GM12878 (cell line): ENCODE measurements around the gene TBC1D25. TPM values are rescaled to one million over a fixed set of nuclear protein-coding genes. Genes with fewer than 3 reads are reported as not detected.

Experiments
- ATAC-seq: fragments of 200-7000 bp; cut with Tn5 transposase; 3 replicates; pipeline ENCODE4 v1.9.1; 2020; ENCODE audit warnings: mild to moderate bottlenecking, moderate library complexity
- BruUV-seq: library from RNA; stranded (reverse); fragments of 400-500 nt; replicated peaks from 2 replicates; lab custom pipeline; 2021; lab: Mats Ljungman, UMichigan
- CTCF ChIA-PET: fragments of 300-600 bp; sonication (Branson Sonifier 250); formaldehyde crosslinking; extraction: SDS; loops from one replicate; lab custom pipeline; 2021; ENCODE audit warnings: inconsistent platforms; lab: Yijun Ruan, JAX
- POLR2A ChIA-PET: fragments of 350-600 bp; formaldehyde crosslinking; extraction: SDS; loops from one replicate; lab custom pipeline; 2021; ENCODE audit warnings: inconsistent platforms; lab: Charles Lee
- RAD21 ChIA-PET: fragments of 300-600 bp; sonication (Branson Sonifier 250); formaldehyde crosslinking; loops from one replicate; lab custom pipeline; 2023; ENCODE audit warnings: antibody characterized with exemption; ENCODE audit not compliant: unreplicated experiment; lab: Charles Lee
- SMC1A ChIA-PET: fragments of 300-600 bp; sonication (Branson Sonifier 250); formaldehyde crosslinking; loops from one replicate; lab custom pipeline; 2023; ENCODE audit not compliant: unreplicated experiment, uncharacterized antibody; lab: Charles Lee
- DNase-seq: peaks from one replicate; pipeline ENCODE4 v3.0.0-alpha.2; 2011; ENCODE audit warnings: low read depth, low spot score
- FAIRE-seq: peaks from 3 replicates; lab custom pipeline; 2011; peaks lifted over from hg19 to GRCh38; lab: Jason Lieb, UNC
- H2AFZ ChIP-seq: 2 replicates; pipeline ENCODE4 v1.6.0; 2011; ENCODE audit warnings: low read depth, low read length, control low read depth; ENCODE audit not compliant: control insufficient read depth
- H3K27ac ChIP-seq: 2 replicates; pipeline ENCODE4 v1.5.1; 2011; ENCODE audit warnings: control low read depth; ENCODE audit not compliant: control insufficient read depth, insufficient read depth
- H3K27me3 ChIP-seq, 2 experiments: replicated peaks in 1 of 2; 2 replicates each; pipeline versions ENCODE4 v1.6.0 to v1.6.1; 2011; ENCODE audit warnings: low read length in 1 of 2; ENCODE audit not compliant: control insufficient read depth in 2 of 2, insufficient read depth in 2 of 2
- H3K36me3 ChIP-seq, 2 experiments: 2 replicates each; pipeline ENCODE4 v1.5.1; 2011; ENCODE audit warnings: low read length in 1 of 2; ENCODE audit not compliant: control insufficient read depth in 2 of 2, insufficient read depth in 2 of 2
- H3K4me1 ChIP-seq: 2 replicates; pipeline ENCODE4 v1.6.1; 2011; ENCODE audit warnings: mild to moderate bottlenecking, low read length, moderate library complexity, mixed read lengths; ENCODE audit not compliant: control insufficient read depth, insufficient read depth
- H3K4me2 ChIP-seq: 2 replicates; pipeline ENCODE4 v1.6.0; 2011; ENCODE audit warnings: control low read depth; ENCODE audit not compliant: control insufficient read depth, insufficient read depth
- H3K4me3 ChIP-seq: fragments of 200-600 bp; sonication (generic); 2 replicates; pipeline ENCODE4 v1.5.1; 2016
- H3K79me2 ChIP-seq: 2 replicates; pipeline ENCODE4 v1.6.0; 2011; ENCODE audit warnings: low read length; ENCODE audit not compliant: control insufficient read depth, insufficient read depth
- H3K9ac ChIP-seq: 2 replicates; pipeline ENCODE4 v1.8.0; 2011; ENCODE audit warnings: low read length, control low read depth, mixed read lengths; ENCODE audit not compliant: control insufficient read depth, insufficient read depth
- H3K9me3 ChIP-seq: replicated peaks from 3 replicates; pipeline ENCODE4 v1.5.1; 2011; ENCODE audit warnings: mild to moderate bottlenecking, low read length; ENCODE audit not compliant: control insufficient read depth, insufficient read depth
- H4K20me1 ChIP-seq: 2 replicates; pipeline ENCODE4 v1.6.0; 2011; ENCODE audit not compliant: control insufficient read depth, insufficient read depth
- ATF7 ChIP-seq: fragments of 450-650 bp; IDR thresholded peaks from 2 replicates; pipeline ENCODE4 v1.6.1; 2016; ENCODE audit warnings: low read depth, mild to moderate bottlenecking
- CREM ChIP-seq: IDR thresholded peaks from 2 replicates; pipeline ENCODE4 v1.6.1; 2014; ENCODE audit warnings: antibody characterized with exemption, low read depth
- EGR1 ChIP-seq, 2 experiments: IDR thresholded peaks; 1 replicate in 1 of 2; 2 replicates in 1 of 2; pipeline ENCODE4 v1.6.1; 2011 to 2012; ENCODE audit warnings: low read depth in 2 of 2, low read length in 2 of 2, borderline replicate concordance in 1 of 2, mild to moderate bottlenecking in 1 of 2, moderate library complexity in 1 of 2
- ETV6 ChIP-seq, 2 experiments: fragments of 450-650 bp in 1 of 2; IDR thresholded peaks in 1 of 2; conservative IDR thresholded peaks in 1 of 2; 2 replicates each; pipeline ENCODE4 v1.6.1; 2014; ENCODE audit warnings: antibody characterized with exemption in 1 of 2, borderline replicate concordance in 1 of 2, low read depth in 1 of 2, mild to moderate bottlenecking in 1 of 2, moderate library complexity in 1 of 2
- HDGF ChIP-seq: fragments of 450-650 bp; IDR thresholded peaks from 2 replicates; pipeline ENCODE4 v1.6.1; 2016; ENCODE audit warnings: antibody characterized with exemption
- IRF4 ChIP-seq: IDR thresholded peaks from 2 replicates; pipeline ENCODE4 v1.6.1; 2011; ENCODE audit warnings: low read depth, low read length
- NBN ChIP-seq: fragments of 450-650 bp; IDR thresholded peaks from 2 replicates; pipeline ENCODE4 v1.6.1; 2016
- NFYB ChIP-seq: IDR thresholded peaks from 2 replicates; pipeline ENCODE4 v1.6.1; 2011; ENCODE audit warnings: low read depth, mild to moderate bottlenecking, low read length, improper control_type of control experiment, moderate library complexity; ENCODE audit not compliant: insufficient read depth
- NRF1 ChIP-seq: conservative IDR thresholded peaks from 2 replicates; pipeline ENCODE4 v1.6.1; 2011; ENCODE audit warnings: mild to moderate bottlenecking, low read depth, low read length, improper control_type of control experiment
- PRDM15 ChIP-seq: fragments of 450-650 bp; formaldehyde crosslinking; IDR thresholded peaks from 2 replicates; pipeline ENCODE4 v1.4.0; 2020; ENCODE audit warnings: mild to moderate bottlenecking, moderate library complexity
- SMARCA5 ChIP-seq: fragments of 450-650 bp; IDR thresholded peaks from 2 replicates; pipeline ENCODE4 v1.6.1; 2017; ENCODE audit warnings: mild to moderate bottlenecking
- STAT3 ChIP-seq: IDR thresholded peaks from 2 replicates; pipeline ENCODE4 v1.6.1; 2011; ENCODE audit warnings: low read depth, low read length, improper control_type of control experiment
- TARDBP ChIP-seq: IDR thresholded peaks from 2 replicates; pipeline ENCODE4 v1.6.1; 2016; ENCODE audit warnings: borderline replicate concordance
- ZBTB11 ChIP-seq: fragments of 450-650 bp; formaldehyde crosslinking; IDR thresholded peaks from 2 replicates; pipeline ENCODE4 v1.5.0; 2022; ENCODE audit warnings: mild to moderate bottlenecking, missing genetic modification characterization
- ZZZ3 ChIP-seq: IDR thresholded peaks from 2 replicates; pipeline ENCODE4 v1.6.1; 2011; ENCODE audit warnings: low read depth; ENCODE audit not compliant: control insufficient read depth, insufficient read length
- WGBS: methylation state at CpG from one replicate; pipeline ENCODE4 v1.1.6; 2016; ENCODE audit warnings: low lambda C conversion rate; ENCODE audit not compliant: insufficient replicate concordance, insufficient coverage; ENCODE audit errors: missing lambda C conversion rate; 5-methylcytosine and 5-hydroxymethylcytosine counted together
- in situ Hi-C: fragments of 300-500 bp; cut with MboI; formaldehyde crosslinking; loops from 9 replicates; pipeline ENCODE4 v1.14.3; 2018; ENCODE audit warnings: mixed read lengths
- intact Hi-C: fragments of 100-400 bp; cut with micrococcal nuclease; formaldehyde crosslinking; loops from one replicate; pipeline ENCODE4 v1.14.2; 2022; ENCODE audit not compliant: unreplicated experiment
- polyA plus RNA-seq, 11 experiments: library from polyadenylated mRNA; depleted of rRNA in 4 of 11; unstranded in 6 of 11; stranded (reverse) in 5 of 11; fragments of >200 nt; fragmentation: Nextera tagmentation in 4 of 11; fragmentation: Illumina TruSeq in 1 of 11; extraction: Ambion mirVana in 4 of 11; extraction: Trizol in 1 of 11; gene quantifications; 1 replicate in 1 of 11; 2 replicates in 10 of 11; pipeline versions ENCODE4 v1.2.1 to v1.2.3, GENCODE V29; 2011 to 2016; ENCODE audit warnings: inconsistent platforms in 2 of 11, missing spikeins in 2 of 11, low read depth in 1 of 11
- total RNA-seq, 4 experiments: library from RNA; depleted of rRNA in 3 of 4; stranded (reverse); fragments of >200 nt in 3 of 4; fragmentation: Illumina TruSeq in 1 of 4; extraction: Trizol in 1 of 4; gene quantifications; 2 replicates each; pipeline versions ENCODE4 v1.2.1 to v1.2.3, GENCODE V29; 2013 to 2021

The TBC1D25 gene
- total and polyA plus RNA-seq, 10 of the 15 experiments (the other 5 are each of a cell fraction or from before 2014, with no cell fraction given), result 0.79 to 17.3 (median 10.0) TPM

- H3K27ac ChIP-seq, result peak overlapping the region; percentile 91
- CTCF ChIA-PET, result interaction anchor here (3.2 kb wide), 1 partner anchor 100 kb away, joined by 19 read pairs; no protein-coding TSS in a partner anchor
- H3K4me1 ChIP-seq, result peaks cover 12% of the 10 kb centered on the region
- peak overlapping the region; percentile 79 for H2AFZ ChIP-seq
- no peaks in the 10 kb centered on the region for H3K27me3 ChIP-seq
- no peak for FAIRE-seq
- H3K4me2 ChIP-seq, result peak overlapping the region; percentile 90
- RAD21 ChIA-PET, result interaction anchor here (1.4 to 1.6 kb wide), 3 partner anchors 52 to 470 kb away, joined by 3 to 5 read pairs (median 5); partner anchors contain the start of gene EBP
- POLR2A ChIA-PET, result interaction anchor here (0.6 to 1.7 kb wide), 6 partner anchors 23 to 99 kb away, joined by 3 to 10 read pairs (median 4); partner anchors contain the start of genes EBP, TBC1D25 and WDR13
- H3K9me3 ChIP-seq, result no peaks in the 10 kb centered on the region; the same call in 2 of the 3 replicates
- peak; percentile 1 for ATAC-seq
- SMC1A ChIA-PET, result no interaction called here
- WGBS, result 61% methylated on average over 19 of the region's 19 CpGs
- peak overlapping the region; percentile 63 for H3K4me3 ChIP-seq
- in situ Hi-C loops (no loop called here), intact Hi-C loops (loop anchor here (1.0 to 2.0 kb wide), 2 partner anchors 34 to 99 kb away; partner anchors contain the start of gene TBC1D25)
- peak overlapping the region; percentile 94 for H3K9ac ChIP-seq
- peaks cover 24% of the 10 kb centered on the region for H3K79me2 ChIP-seq
- H3K36me3 ChIP-seq, result peaks cover 1 to 15% of the 10 kb centered on the region in 2 experiments
- no peaks in the 10 kb centered on the region for H4K20me1 ChIP-seq
- TSS peak; percentile 96 for BruUV-seq
- no peak for DNase-seq
- TF ChIP-seq HDGF, result 0 out of 2 replicates have a peak, but pooled peaks have one; percentile 35
- TF ChIP-seq CREM, result 0 out of 2 replicates have a peak, but pooled peaks have one; percentile 65
- peak; percentile 51; the same call in 1 of the 2 replicates for TF ChIP-seq ATF7
- TF ChIP-seq NBN, result peak; percentile 71; the same call in 1 of the 2 replicates
- no peak for TF ChIP-seq NFYB
- TF ChIP-seq ETV6 (conservative IDR thresholded peaks at IDR 0.05 in 1 of 2, IDR thresholded peaks at IDR 0.05 in 1 of 2; ENCODE audit: borderline replicate concordance in 1 of 2, low read depth in 1 of 2), result no peak; a peak in 1 of 4 replicates
- TF ChIP-seq IRF4, result no peak
- no peak for TF ChIP-seq ZZZ3
- TF ChIP-seq EGR1 (IDR thresholded peaks at IDR 0.05; ENCODE audit: borderline replicate concordance in 1 of 2, low read depth in 2 of 2, low read length in 2 of 2), result no peak
- no peak for TF ChIP-seq STAT3
- TF ChIP-seq ZBTB11 (CRISPR knock-in tag), result no peak
- no peak for TF ChIP-seq SMARCA5
- TF ChIP-seq TARDBP, result no peak
- no peak for TF ChIP-seq NRF1
- TF ChIP-seq PRDM15, result no peak
Measured at GRCh38 chrX:48573690-48574269, 34.3 kb downstream of the TBC1D25 start.
